IMR-90 (cell line): Measurements from ENCODE around the gene IRAK4. TPM values are rescaled to one million over a fixed set of nuclear protein-coding genes. Genes with fewer than 3 reads are reported as not detected.
A peak's percentile ranks its signal among the peaks of the same experiment; 100 is the strongest.

ENCODE experiments used
- ATAC-seq: fragments of 200-7000 bp; cut with Tn5 transposase; 2 replicates; pipeline ENCODE4 v1.9.1; 2020; ENCODE audit warnings: low read depth, mild to moderate bottlenecking, moderate library complexity
- BruUV-seq: library from RNA; stranded (reverse); fragments of 400-500 nt; replicated peaks from 2 replicates; lab custom pipeline; 2021; lab: Mats Ljungman, UMichigan
- CTCF ChIA-PET: fragments of 300-600 bp; formaldehyde crosslinking; extraction: SDS; loops from one replicate; lab custom pipeline; 2021; ENCODE audit warnings: antibody characterized with exemption; lab: Yijun Ruan, JAX
- POLR2A ChIA-PET: fragments of 300-600 bp; sonication (Branson Sonifier 250); formaldehyde crosslinking; loops from one replicate; lab custom pipeline; 2022; ENCODE audit warnings: antibody characterized with exemption; ENCODE audit not compliant: unreplicated experiment; lab: Charles Lee
- DNase-seq: peaks from one replicate; pipeline ENCODE4 v3.0.0; 2013
- H2AFZ ChIP-seq: replicated peaks from 2 replicates; pipeline ENCODE3; 2013; ENCODE audit warnings: low read length, mild to moderate bottlenecking; ENCODE audit not compliant: poor library complexity
- H2AK5ac ChIP-seq: 2 replicates; pipeline ENCODE4 v1.6.1; 2013; ENCODE audit warnings: low read depth, low read length, inconsistent platforms
- H2AK9ac ChIP-seq: replicated peaks from 2 replicates; pipeline ENCODE3; 2013; ENCODE audit warnings: mild to moderate bottlenecking, low read depth, low read length, moderate library complexity; ENCODE audit not compliant: poor library complexity
- H2BK120ac ChIP-seq: 2 replicates; pipeline ENCODE4 v1.6.1; 2013; ENCODE audit warnings: low read depth, low read length, inconsistent platforms
- H2BK15ac ChIP-seq: 3 replicates; pipeline ENCODE4 v1.6.1; 2013; ENCODE audit warnings: low read depth, low read length, inconsistent platforms
- H2BK20ac ChIP-seq: 2 replicates; pipeline ENCODE4 v1.6.1; 2013; ENCODE audit warnings: low read depth, mild to moderate bottlenecking, inconsistent platforms, low read length, moderate library complexity
- H2BK5ac ChIP-seq: 2 replicates; pipeline ENCODE4 v1.6.1; 2013; ENCODE audit warnings: mild to moderate bottlenecking, low read depth, low read length, inconsistent platforms; ENCODE audit not compliant: poor library complexity, severe bottlenecking
- H3K14ac ChIP-seq: replicated peaks from 2 replicates; pipeline ENCODE4 v1.6.1; 2013; ENCODE audit warnings: low read depth, low read length, inconsistent platforms
- H3K18ac ChIP-seq: 2 replicates; pipeline ENCODE4 v1.6.1; 2013; ENCODE audit warnings: low read depth, low read length, control low read depth
- H3K23ac ChIP-seq: 2 replicates; pipeline ENCODE4 v1.6.1; 2013; ENCODE audit warnings: low read depth, low read length, inconsistent platforms
- H3K27ac ChIP-seq: 2 replicates; pipeline ENCODE4 v1.5.1; 2013; ENCODE audit warnings: mild to moderate bottlenecking, control low read depth, low read length; ENCODE audit not compliant: insufficient read depth
- H3K27me3 ChIP-seq: 2 replicates; pipeline ENCODE4 v1.6.1; 2013; ENCODE audit warnings: low read length; ENCODE audit not compliant: control insufficient read depth, insufficient read depth
- H3K36me3 ChIP-seq: 2 replicates; pipeline ENCODE4 v1.6.1; 2013; ENCODE audit warnings: low read length, mixed read lengths; ENCODE audit not compliant: control insufficient read depth, insufficient read depth
- H3K4ac ChIP-seq: 2 replicates; pipeline ENCODE4 v1.6.1; 2013; ENCODE audit warnings: low read depth, low read length, inconsistent platforms
- H3K4me1 ChIP-seq: 2 replicates; pipeline ENCODE4 v1.6.1; 2013; ENCODE audit warnings: low read length, mixed read lengths; ENCODE audit not compliant: control insufficient read depth, insufficient read depth
- H3K4me2 ChIP-seq: 2 replicates; pipeline ENCODE4 v1.6.1; 2013; ENCODE audit warnings: low read depth, mild to moderate bottlenecking, control low read depth, low read length, moderate library complexity
- H3K4me3 ChIP-seq: 2 replicates; pipeline ENCODE4 v1.5.1; 2013; ENCODE audit warnings: low read depth, mild to moderate bottlenecking, control low read depth, low read length, moderate library complexity; ENCODE audit not compliant: insufficient read depth
- H3K56ac ChIP-seq: 2 replicates; pipeline ENCODE4 v1.6.1; 2013; ENCODE audit warnings: low read length, inconsistent platforms; ENCODE audit not compliant: insufficient read depth; ENCODE audit errors: extremely low read depth
- H3K79me1 ChIP-seq, 2 experiments: 2 replicates each; pipeline ENCODE4 v1.6.1; 2013; ENCODE audit warnings: low read length in 2 of 2, inconsistent platforms in 1 of 2, low read depth in 1 of 2
- H3K9ac ChIP-seq: 2 replicates; pipeline ENCODE4 v1.6.1; 2013; ENCODE audit warnings: low read depth, low read length, control low read depth
- H3K9me1 ChIP-seq: 2 replicates; pipeline ENCODE4 v1.6.1; 2013; ENCODE audit warnings: low read length, inconsistent platforms; ENCODE audit not compliant: insufficient read depth
- H3K9me3 ChIP-seq: 2 replicates; pipeline ENCODE4 v1.6.1; 2013; ENCODE audit warnings: low read length; ENCODE audit not compliant: control insufficient read depth, insufficient read depth
- H4K20me1 ChIP-seq: 2 replicates; pipeline ENCODE4 v1.6.1; 2013; ENCODE audit warnings: low read length, inconsistent platforms; ENCODE audit not compliant: insufficient read depth
- H4K5ac ChIP-seq: 2 replicates; pipeline ENCODE4 v1.6.1; 2013; ENCODE audit warnings: mild to moderate bottlenecking, low read depth, low read length, control low read depth
- H4K8ac ChIP-seq, 2 experiments: 2 replicates each; pipeline ENCODE4 v1.6.1; 2013; ENCODE audit warnings: low read depth in 2 of 2, low read length in 2 of 2, control low read depth in 1 of 2, inconsistent platforms in 1 of 2
- H4K91ac ChIP-seq: 2 replicates; pipeline ENCODE4 v1.6.1; 2013; ENCODE audit warnings: low read depth, low read length, inconsistent platforms; ENCODE audit not compliant: insufficient read depth
- RCOR1 ChIP-seq: IDR thresholded peaks from 2 replicates; pipeline ENCODE4 v1.6.1; 2012; ENCODE audit warnings: mild to moderate bottlenecking, low read length, improper control_type of control experiment; ENCODE audit not compliant: insufficient replicate concordance
- SMC3 ChIP-seq: fragments of 150-350 bp; IDR thresholded peaks from 2 replicates; pipeline ENCODE4 v1.6.1; 2016; ENCODE audit warnings: low read depth, mild to moderate bottlenecking, antibody characterized with exemption, low read length, moderate library complexity
- WGBS, 2 experiments: methylation state at CpG; one replicate each; pipeline versions ENCODE4 v1.1.5 to v1.1.7; 2013; ENCODE audit warnings: missing lambda C conversion rate in 2 of 2; ENCODE audit not compliant: insufficient read length in 1 of 2; ENCODE audit errors: extremely low coverage in 2 of 2; 5-methylcytosine and 5-hydroxymethylcytosine counted together
- dilution Hi-C: fragments of 300-500 bp; cut with HindIII; formaldehyde crosslinking; loops from one replicate; pipeline ENCODE4 v1.14.3; 2018; ENCODE audit warnings: low sequenced_read_pairs; ENCODE audit not compliant: unreplicated experiment
- in situ Hi-C: fragments of 300-500 bp; cut with MboI; formaldehyde crosslinking; loops from 3 replicates; pipeline ENCODE4 v1.14.3; 2019; ENCODE audit warnings: low sequenced_read_pairs, inconsistent platforms, mixed read lengths
- intact Hi-C: fragments of 100-400 bp; cut with micrococcal nuclease; formaldehyde crosslinking; loops from 2 replicates; pipeline ENCODE4 v1.10.0; 2022
- polyA plus RNA-seq, 3 experiments: library from polyadenylated mRNA; depleted of rRNA; stranded (reverse); fragments of >200 nt; gene quantifications; 2 replicates each; pipeline ENCODE4 v1.2.3, GENCODE V29; 2012; ENCODE audit warnings: low replicate concordance in 1 of 3
- total RNA-seq: library from RNA; depleted of rRNA; stranded (reverse); fragments of >200 nt; gene quantifications from 2 replicates; pipeline ENCODE4 v1.2.3, GENCODE V29; 2012
- TF ChIP-seq, protein P1 (sequence below): conservative IDR thresholded peaks from 2 replicates; pipeline ENCODE4 v1.5.1; 2012; ENCODE audit warnings: mild to moderate bottlenecking, low read depth, low read length, improper control_type of control experiment

Gene IRAK4
- total and polyA plus RNA-seq, 2 of the 4 experiments (the other 2 are of a cell fraction) = 12.6 to 27.6 TPM

DNA sequence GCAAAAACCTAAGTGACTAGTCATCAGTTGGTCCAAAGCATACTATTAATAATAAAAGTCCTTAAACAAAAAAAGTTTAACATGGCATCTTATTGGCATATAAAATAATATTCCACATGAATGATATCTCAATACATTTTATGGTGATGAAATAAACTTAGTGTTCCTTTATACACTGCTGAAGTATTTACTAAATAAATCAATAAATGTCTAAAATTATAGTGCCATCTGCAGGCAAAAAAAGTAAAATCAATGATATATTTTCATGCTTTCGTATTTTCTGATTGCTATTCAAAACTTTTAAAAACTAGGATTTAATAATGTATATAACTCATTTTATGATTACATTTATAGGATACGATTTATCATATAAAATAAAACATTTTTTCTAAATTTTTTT lies 30.6 kb upstream of the IRAK4 start:
- in situ Hi-C loops = no loop called here
- no peaks in the 10 kb centered on the region for H3K36me3 ChIP-seq
- no peak overlapping the region for H2AFZ ChIP-seq
- no peak for ATAC-seq
- no peaks in the 10 kb centered on the region for H3K79me1 ChIP-seq
- WGBS, 2 experiments = no CpG with 5 or more reads among the region's 2 CpGs
- no peak overlapping the region for H3K14ac ChIP-seq
- no peaks in the 10 kb centered on the region for H3K9me1 ChIP-seq
- no peaks in the 10 kb centered on the region for H3K9me3 ChIP-seq
- H2AK5ac ChIP-seq = no peak overlapping the region
- no peak overlapping the region for H4K8ac ChIP-seq
- no peaks in the 10 kb centered on the region for H3K27me3 ChIP-seq
- H2BK5ac ChIP-seq = no peak overlapping the region
- no peak overlapping the region for H3K4me3 ChIP-seq
- H4K5ac ChIP-seq = no peak overlapping the region
- no peak overlapping the region for H3K4ac ChIP-seq
- H3K4me1 ChIP-seq = no peaks in the 10 kb centered on the region
- intact Hi-C loops = loop anchor here (1.0 to 2.0 kb wide), 2 partner anchors 227 to 377 kb away; no protein-coding TSS in a partner anchor
- no peak overlapping the region for H2AK9ac ChIP-seq
- H3K23ac ChIP-seq = no peak overlapping the region
- no peak overlapping the region for H2BK15ac ChIP-seq
- H3K9ac ChIP-seq = no peak overlapping the region
- ChIA-PET CTCF (interaction anchor here (0.7 kb wide), 1 partner anchor 224 kb away, joined by 3 read pairs; no protein-coding TSS in a partner anchor), POLR2A (no interaction called here)
- no peak overlapping the region for H3K27ac ChIP-seq
- no peak for TF ChIP-seq RCOR1
- TF ChIP-seq, protein P1, sequence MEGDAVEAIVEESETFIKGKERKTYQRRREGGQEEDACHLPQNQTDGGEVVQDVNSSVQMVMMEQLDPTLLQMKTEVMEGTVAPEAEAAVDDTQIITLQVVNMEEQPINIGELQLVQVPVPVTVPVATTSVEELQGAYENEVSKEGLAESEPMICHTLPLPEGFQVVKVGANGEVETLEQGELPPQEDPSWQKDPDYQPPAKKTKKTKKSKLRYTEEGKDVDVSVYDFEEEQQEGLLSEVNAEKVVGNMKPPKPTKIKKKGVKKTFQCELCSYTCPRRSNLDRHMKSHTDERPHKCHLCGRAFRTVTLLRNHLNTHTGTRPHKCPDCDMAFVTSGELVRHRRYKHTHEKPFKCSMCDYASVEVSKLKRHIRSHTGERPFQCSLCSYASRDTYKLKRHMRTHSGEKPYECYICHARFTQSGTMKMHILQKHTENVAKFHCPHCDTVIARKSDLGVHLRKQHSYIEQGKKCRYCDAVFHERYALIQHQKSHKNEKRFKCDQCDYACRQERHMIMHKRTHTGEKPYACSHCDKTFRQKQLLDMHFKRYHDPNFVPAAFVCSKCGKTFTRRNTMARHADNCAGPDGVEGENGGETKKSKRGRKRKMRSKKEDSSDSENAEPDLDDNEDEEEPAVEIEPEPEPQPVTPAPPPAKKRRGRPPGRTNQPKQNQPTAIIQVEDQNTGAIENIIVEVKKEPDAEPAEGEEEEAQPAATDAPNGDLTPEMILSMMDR = peak; percentile 37; the same call in 1 of the 2 replicates
- TF ChIP-seq SMC3 = peak; percentile 19; the same call in 1 of the 2 replicates
- H4K91ac ChIP-seq = no peak overlapping the region
- H3K18ac ChIP-seq = no peak overlapping the region
- no peaks in the 10 kb centered on the region for H4K20me1 ChIP-seq
- BruUV-seq = no TSS peak
- H3K56ac ChIP-seq = no peak overlapping the region
- dilution Hi-C loops = no loop called here
- no peak overlapping the region for H2BK20ac ChIP-seq
- H3K4me2 ChIP-seq = no peak overlapping the region
- H2BK120ac ChIP-seq = no peak overlapping the region
- no peak for DNase-seq
